SU-DHL-6 (cell line): ENCODE measurements around the gene UGT2B11.
"Not testable (repeated sequence)": the region's sequence is repeated elsewhere in the genome, so short reads cannot be mapped to it uniquely, and the experiment has no call there.

Experiments used
- CTCF ChIP-seq: fragments of 200-600 bp; sonication (generic); IDR thresholded peaks from one replicate; pipeline ENCODE4 v1.5.1; 2017; ENCODE audit warnings: antibody characterized with exemption, mild to moderate bottlenecking, low read length, moderate library complexity; ENCODE audit not compliant: insufficient read depth, poor library complexity, severe bottlenecking
- EZH2phosphoT487 ChIP-seq: fragments of 200-600 bp; sonication (generic), shearing (Covaris generic); conservative IDR thresholded peaks from 2 replicates; pipeline ENCODE4 v1.6.1; 2018; ENCODE audit warnings: mild to moderate bottlenecking, antibody characterized with exemption, low read length, moderate library complexity, mixed read lengths

GRCh38 chr4:69178751-69179205 is 35.8 kb downstream of the UGT2B11 start:
- not testable (repeated sequence) for TF ChIP-seq CTCF, EZH2phosphoT487
